ENCODE data around the gene ELP6. TPM values are rescaled to one million over a fixed set of nuclear protein-coding genes. Genes with fewer than 3 reads are reported as not detected.

Gene ELP6
- total and polyA plus RNA-seq, 9 of the 15 experiments (the other 6 are each of a cell fraction or from before 2014, with no cell fraction given), result 76.9 to 198 (median 83.3) TPM

GRCh38 chr3:47475570-47476329 lies 37.8 kb downstream of the ELP6 start, which contains the start of gene SCAP (continued):
- TF ChIP-seq ZBTB33 (CRISPR knock-in tag; IDR thresholded peaks at IDR 0.05) (peak; percentile 79; the same call in 1 of the 2 replicates), ZNF354B (CRISPR knock-in tag; IDR thresholded peaks at IDR 0.05) (no peak), ARHGAP35 (IDR thresholded peaks at IDR 0.05; ENCODE audit: partially characterized antibody) (no peak), PTRF (tag; IDR thresholded peaks at IDR 0.05) (no peak), VEZF1 (CRISPR knock-in tag; IDR thresholded peaks at IDR 0.05) (peak; percentile 97), ETS1 (conservative IDR thresholded peaks at IDR 0.05; ENCODE audit: control insufficient read depth, low read depth, low read length) (peak; percentile 89), HES1 (IDR thresholded peaks at IDR 0.05; ENCODE audit: low read depth) (0 out of 2 replicates have a peak, but pooled peaks have one; percentile 14), SAFB2 (IDR thresholded peaks at IDR 0.05; ENCODE audit: borderline replicate concordance, low read depth, low read length, severe bottlenecking) (no peak), ZNF707 (CRISPR knock-in tag; conservative IDR thresholded peaks at IDR 0.05) (0 out of 2 replicates have a peak, but pooled peaks have one; percentile 21), ZNF133 (CRISPR knock-in tag; IDR thresholded peaks at IDR 0.05) (0 out of 2 replicates have a peak, but pooled peaks have one; percentile 77), LARP7 (IDR thresholded peaks at IDR 0.05) (0 out of 2 replicates have a peak, but pooled peaks have one; percentile 9), ZBTB2 (IDR thresholded peaks at IDR 0.05) (peak; percentile 98), ZNF431 (CRISPR knock-in tag; IDR thresholded peaks at IDR 0.05) (peak; percentile 76), ZNF274 (IDR thresholded peaks at IDR 0.05; ENCODE audit: borderline replicate concordance, low read depth, low read length) (no peak), MCM2 (IDR thresholded peaks at IDR 0.05; ENCODE audit: low read depth) (no peak), BRCA1 (IDR thresholded peaks at IDR 0.05) (no peak), BRCA1 (CRISPR knock-in tag; IDR thresholded peaks at IDR 0.05) (peak; percentile 61; the same call in 1 of the 2 replicates), NR4A1 (CRISPR knock-in tag; IDR thresholded peaks at IDR 0.05) (peak; percentile 89; the same call in 1 of the 2 replicates), NR4A1 (tag; IDR thresholded peaks at IDR 0.05) (0 out of 2 replicates have a peak, but pooled peaks have one; percentile 57), ARNT (IDR thresholded peaks at IDR 0.05) (no peak; a peak in 2 of 4 replicates), USF2 (CRISPR knock-in tag; IDR thresholded peaks at IDR 0.05) (peak; percentile 88)
